H1 (cell line): ENCODE data around the gene MORN2.

Experiments used
- ASH2L ChIP-seq: fragments of 200-600, 300-600 bp; sonication (generic); IDR thresholded peaks from one replicate; pipeline ENCODE4 v1.7.1; 2017; ENCODE audit warnings: low read length
- RAD21 ChIP-seq, 2 experiments: IDR thresholded peaks in 1 of 2; conservative IDR thresholded peaks in 1 of 2; 2 replicates each; pipeline ENCODE4 v1.6.1; 2011; ENCODE audit warnings: low read depth in 2 of 2, low read length in 2 of 2, improper control_type of control experiment in 1 of 2, inconsistent platforms in 1 of 2, mild to moderate bottlenecking in 1 of 2, moderate library complexity in 1 of 2

DNA sequence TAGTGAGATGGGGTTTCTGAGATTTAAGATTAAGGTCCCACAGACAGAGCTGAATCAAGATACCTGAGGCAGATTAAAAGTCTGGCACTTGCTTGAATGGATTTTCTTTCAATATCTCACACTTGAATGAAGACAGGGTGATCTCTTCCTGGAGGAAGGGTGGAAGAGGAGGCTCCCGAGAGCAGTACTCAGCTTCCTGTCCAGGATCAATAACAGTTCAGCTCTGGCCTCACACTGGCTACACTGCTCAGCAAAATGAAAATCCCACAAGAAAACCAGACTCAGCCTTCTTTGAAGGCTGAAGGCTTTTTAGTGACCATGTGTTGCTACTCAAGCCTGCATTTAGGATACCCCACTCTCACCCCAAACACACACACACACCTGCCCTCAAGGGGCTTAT is 24.9 kb downstream of the MORN2 start:
- TF ChIP-seq ASH2L (no peak), RAD21 (IDR thresholded peaks at IDR 0.05 in 1 of 2, conservative IDR thresholded peaks at IDR 0.05 in 1 of 2; ENCODE audit: low read depth in 2 of 2, low read length in 2 of 2) (no peak)
